Measurements from ENCODE around the gene PGBD2. TPM values are rescaled to one million over a fixed set of nuclear protein-coding genes. Genes with fewer than 3 reads are reported as not detected.

Gene PGBD2
- total and polyA plus RNA-seq, 2 of the 8 experiments (the other 6 are each of a cell fraction or from before 2014, with no cell fraction given), result 4.5 to 7.7 TPM

GRCh38 chr1:248884632-248885295 lies 21.3 kb upstream of the PGBD2 start:
- Histone ChIP-seq H3K9ac (replicated peaks in 1 of 4; ENCODE audit: extremely low read depth in 1 of 4, low read depth in 3 of 4, low read length in 3 of 4) (no peak overlapping the region), H4K20me1 (replicated peaks in 1 of 2; ENCODE audit: control insufficient read depth in 1 of 2, insufficient read depth in 2 of 2, low read length in 2 of 2) (no peaks in the 10 kb centered on the region), H2BK12ac (ENCODE audit: low read depth, low read length) (no peak overlapping the region), H3K27ac (ENCODE audit: low read depth, low read length) (no peak overlapping the region), H2BK20ac (ENCODE audit: low read length) (no peak overlapping the region), H2BK120ac (replicated peaks; ENCODE audit: low read depth, low read length) (no peak overlapping the region), H3K9me3 (ENCODE audit: insufficient read depth in 2 of 2, low read depth in 1 of 2, low read length in 1 of 2) (no peaks in the 10 kb centered on the region), H3K79me1 (ENCODE audit: low read depth, low read length) (no peaks in the 10 kb centered on the region), H3K23ac (ENCODE audit: insufficient read length) (no peak overlapping the region), H4K5ac (ENCODE audit: insufficient read length, low read depth, low read length) (no peak overlapping the region), H3K14ac (ENCODE audit: insufficient read length) (no peak overlapping the region), H3K79me2 (ENCODE audit: control insufficient read depth in 1 of 2, insufficient read depth in 2 of 2, low read length in 2 of 2) (no peaks in the 10 kb centered on the region), H3K4me2 (ENCODE audit: insufficient read depth in 1 of 2, low read depth in 2 of 2, low read length in 2 of 2) (no peak overlapping the region), H2BK5ac (ENCODE audit: low read depth, low read length) (no peak overlapping the region), H2BK15ac (ENCODE audit: low read length) (no peak overlapping the region), H3K4me1 (replicated peaks in 1 of 4; ENCODE audit: control insufficient read depth in 3 of 4, insufficient read depth in 4 of 4, low read length in 3 of 4) (peaks cover 0 to 2% (median 0%) of the 10 kb centered on the region in 4 experiments; a peak in 1 of 7 replicates), H2AFZ (ENCODE audit: low read length) (no peak overlapping the region), H3K4ac (replicated peaks; ENCODE audit: insufficient read length, low read depth, low read length) (no peak overlapping the region), H2AK5ac (ENCODE audit: low read depth, low read length) (no peak overlapping the region), H3K23me2 (ENCODE audit: low read depth, low read length) (no peaks in the 10 kb centered on the region), H3K4me3 (ENCODE audit: extremely low read depth in 1 of 4, insufficient read depth in 2 of 4, low read depth in 3 of 4, low read length in 4 of 4) (no peak overlapping the region), H3K36me3 (ENCODE audit: control insufficient read depth in 2 of 4, insufficient read depth in 4 of 4, low read length in 3 of 4) (no peaks in the 10 kb centered on the region), H3K18ac (ENCODE audit: extremely low read depth, low read length) (no peak overlapping the region), H4K8ac (ENCODE audit: extremely low read depth, insufficient read depth, low read length) (no peak overlapping the region), H3K27me3 (replicated peaks in 1 of 4; ENCODE audit: control insufficient read depth in 3 of 4, extremely low read depth in 1 of 4, insufficient read depth in 3 of 4, low read length in 3 of 4) (no peaks in the 10 kb centered on the region), H4K91ac (replicated peaks; ENCODE audit: insufficient read length, low read length) (no peak overlapping the region), H3K56ac (replicated peaks; ENCODE audit: insufficient read length, low read depth, low read length) (no peak overlapping the region)
- FAIRE-seq (no peak), DNase-seq (ENCODE audit: low read depth in 1 of 2, low spot score in 2 of 2) (no peak)
- ChIA-PET CTCF (ENCODE audit: partially characterized antibody) (interaction anchor here (0.9 to 4.3 kb wide), 8 partner anchors 11 to 43 kb away, joined by 3 to 29 read pairs (median 4); partner anchors contain the start of gene PGBD2), POLR2A (ENCODE audit: partially characterized antibody) (interaction anchor here (0.6 to 1.3 kb wide), 2 partner anchors 11 to 21 kb away, joined by 3 to 6 read pairs; partner anchors contain the start of gene PGBD2)
- WGBS, 2 experiments (ENCODE audit: extremely low coverage in 1 of 2, insufficient coverage in 1 of 2, insufficient read length in 1 of 2, insufficient replicate concordance in 2 of 2, low coverage in 1 of 2, low lambda C conversion rate in 2 of 2, missing lambda C conversion rate in 1 of 2), result 63% methylated on average over 1 of the region's 1 CpG; no CpG with 5 or more reads in 1 of the 2 experiments
- no peak; a peak in 1 of 4 replicates for TF ChIP-seq RAD21 (IDR thresholded peaks at IDR 0.05 in 1 of 2, conservative IDR thresholded peaks at IDR 0.05 in 1 of 2; ENCODE audit: low read depth in 2 of 2, low read length in 2 of 2)
- no peak for TF ChIP-seq RXRA (IDR thresholded peaks at IDR 0.05; ENCODE audit: insufficient read depth, low read depth, low read length)
- TF ChIP-seq POU5F1 (IDR thresholded peaks at IDR 0.05; ENCODE audit: low read depth, low read length), result no peak
- TF ChIP-seq CTCF (IDR thresholded peaks at IDR 0.05; ENCODE audit: control extremely low read depth in 1 of 3, insufficient read depth in 1 of 3, low read depth in 1 of 3, low read length in 3 of 3), result peak in 2 of 3 experiments; percentile 13 to 22; a peak in 2 of 4 replicates
- TF ChIP-seq ZNF274 (IDR thresholded peaks at IDR 0.05; ENCODE audit: borderline replicate concordance, extremely low read depth, low read length), result no peak
- no peak for TF ChIP-seq TAF1 (IDR thresholded peaks at IDR 0.05; ENCODE audit: low read depth, low read length)
